A549 (cell line): ENCODE measurements around the gene CCDC12. TPM values are rescaled to one million over a fixed set of nuclear protein-coding genes. Genes with fewer than 3 reads are reported as not detected.

ENCODE experiments used
- polyA plus RNA-seq, 4 experiments: library from polyadenylated mRNA; depleted of rRNA in 3 of 4; stranded (reverse); fragments of >200 nt; fragmentation: RNase III in 1 of 4; extraction: RNeasy Plus Mini Kit Qiagen cat#74134 plus additional on column Dnase treatment in 1 of 4; gene quantifications; 2 replicates in 3 of 4; 3 replicates in 1 of 4; pipeline ENCODE4 v1.2.3, GENCODE V29; 2011 to 2017
- small RNA-seq, 6 experiments: library from RNA; depleted of rRNA; stranded (forward); fragments of <200 nt; gene quantifications; one replicate each; pipeline ENCODE3, GENCODE V24; 2012

Gene CCDC12
- polyA plus RNA-seq, 2 of the 4 experiments (the other 2 are of a cell fraction) = 34.8 to 81.0 TPM

Small RNA genes lying within 50 kb of the gene (small RNA-seq; reads per million reads assigned to genes)
- 0 reads per million in 6 experiments for gene AC109583.2

Other genes with a start within 250 kb of the CCDC12 start
- gene MYL3, start 113.3 kb downstream of the CCDC12 start, polyA plus RNA-seq (2011; rRNA removed) = not detected in 2 replicates
- 0.25 TPM in 1 of 3 replicates, not detected in the others for gene MYL3, start 113.3 kb downstream of the CCDC12 start, polyA plus RNA-seq (2017; fragmentation: RNase III; extraction: RNeasy Plus Mini Kit Qiagen cat#74134 plus additional on column Dnase treatment)
- 0.20 and 0.45 TPM in 2 replicates for gene PTH1R, start 99.0 kb downstream of the CCDC12 start, polyA plus RNA-seq (2011; rRNA removed)
- 0.53 to 0.76 TPM (median 0.54 TPM) in 3 replicates for gene PTH1R, start 99.0 kb downstream of the CCDC12 start, polyA plus RNA-seq (2017; fragmentation: RNase III; extraction: RNeasy Plus Mini Kit Qiagen cat#74134 plus additional on column Dnase treatment)
- 9.6 and 13.3 TPM in 2 replicates for gene NBEAL2, start 2.9 kb upstream of the CCDC12 start, polyA plus RNA-seq (2011; rRNA removed)
- gene NBEAL2, start 2.9 kb upstream of the CCDC12 start, polyA plus RNA-seq (2017; fragmentation: RNase III; extraction: RNeasy Plus Mini Kit Qiagen cat#74134 plus additional on column Dnase treatment) = 43.4 to 54.0 TPM (median 47.3 TPM) in 3 replicates
- gene SETD2, start 187.4 kb upstream of the CCDC12 start, polyA plus RNA-seq (2011; rRNA removed) = 24.8 and 26.1 TPM in 2 replicates
- 16.8 to 18.1 TPM (median 17.0 TPM) in 3 replicates for gene SETD2, start 187.4 kb upstream of the CCDC12 start, polyA plus RNA-seq (2017; fragmentation: RNase III; extraction: RNeasy Plus Mini Kit Qiagen cat#74134 plus additional on column Dnase treatment)